Activated CD8-positive, alpha-beta memory T cell treated with anti-CD3 and anti-CD28 coated beads, Interleukin-2, amount 50 U/mL, for 24 hours (primary cell): ENCODE results near the gene PRPF8.

Source experiments
- DNase-seq: peaks from one replicate; pipeline ENCODE4 v3.0.0-alpha.2; 2020; ENCODE audit errors: extremely low read depth

PRPF8 gene

GRCh38 chr17:1645207-1646171, 39.2 kb downstream of the PRPF8 start, which contains the start of gene SCARF1:
Gene SCARF1 (minus strand): TSS chr17:1645732. CDS start chr17:1645697, 35 bp downstream.
- DNase-seq: no peak

GRCh38 chr17:1644493-1645206, 40.0 kb downstream of the PRPF8 start:
- DNase-seq: no peak

GRCh38 chr17:1643999-1644492, 40.6 kb downstream of the PRPF8 start:
- no peak for DNase-seq

GRCh38 chr17:1643293-1643998, 41.2 kb downstream of the PRPF8 start:
- DNase-seq: no peak

- DNase-seq: no peak
Observed at GRCh38 chr17:1641065-1641403, 43.6 kb downstream of the PRPF8 start.

GRCh38 chr17:1640329-1641064, 44.2 kb downstream of the PRPF8 start:
- DNase-seq: no peak

- no peak for DNase-seq
Observed at GRCh38 chr17:1639549-1640180, 45.0 kb downstream of the PRPF8 start.

- DNase-seq: no peak
Observed at GRCh38 chr17:1638624-1639300, 45.9 kb downstream of the PRPF8 start.

GRCh38 chr17:1638171-1638590, 46.5 kb downstream of the PRPF8 start:
- DNase-seq: no peak

- DNase-seq: no peak
Observed at GRCh38 chr17:1636732-1637285, 47.9 kb downstream of the PRPF8 start.

GRCh38 chr17:1635675-1636465, 48.8 kb downstream of the PRPF8 start:
- no peak for DNase-seq

GRCh38 chr17:1634841-1635650, 49.6 kb downstream of the PRPF8 start:
- no peak for DNase-seq

- no peak for DNase-seq
Observed at GRCh38 chr17:1630662-1631061, 54.0 kb downstream of the PRPF8 start.

GRCh38 chr17:1629504-1630310, 55.0 kb downstream of the PRPF8 start:
- DNase-seq: no peak

- peak; percentile 74 for DNase-seq
Observed at GRCh38 chr17:1628856-1629503, 55.7 kb downstream of the PRPF8 start.

GRCh38 chr17:1627982-1628855, 56.4 kb downstream of the PRPF8 start, which contains the start of gene SLC43A2:
Gene SLC43A2 (minus strand): TSS chr17:1628834. CDS start chr17:1627874, 960 bp downstream.
- DNase-seq: no peak
